Measurements from ENCODE around the gene CKMT1A. TPM values are rescaled to one million over a fixed set of nuclear protein-coding genes. Genes with fewer than 3 reads are reported as not detected.

The CKMT1A gene
- total RNA-seq (2022; extraction: Qiagen RNA extraction) = 1.7 to 2.8 TPM (median 2.7 TPM) in 5 replicates

DNA sequence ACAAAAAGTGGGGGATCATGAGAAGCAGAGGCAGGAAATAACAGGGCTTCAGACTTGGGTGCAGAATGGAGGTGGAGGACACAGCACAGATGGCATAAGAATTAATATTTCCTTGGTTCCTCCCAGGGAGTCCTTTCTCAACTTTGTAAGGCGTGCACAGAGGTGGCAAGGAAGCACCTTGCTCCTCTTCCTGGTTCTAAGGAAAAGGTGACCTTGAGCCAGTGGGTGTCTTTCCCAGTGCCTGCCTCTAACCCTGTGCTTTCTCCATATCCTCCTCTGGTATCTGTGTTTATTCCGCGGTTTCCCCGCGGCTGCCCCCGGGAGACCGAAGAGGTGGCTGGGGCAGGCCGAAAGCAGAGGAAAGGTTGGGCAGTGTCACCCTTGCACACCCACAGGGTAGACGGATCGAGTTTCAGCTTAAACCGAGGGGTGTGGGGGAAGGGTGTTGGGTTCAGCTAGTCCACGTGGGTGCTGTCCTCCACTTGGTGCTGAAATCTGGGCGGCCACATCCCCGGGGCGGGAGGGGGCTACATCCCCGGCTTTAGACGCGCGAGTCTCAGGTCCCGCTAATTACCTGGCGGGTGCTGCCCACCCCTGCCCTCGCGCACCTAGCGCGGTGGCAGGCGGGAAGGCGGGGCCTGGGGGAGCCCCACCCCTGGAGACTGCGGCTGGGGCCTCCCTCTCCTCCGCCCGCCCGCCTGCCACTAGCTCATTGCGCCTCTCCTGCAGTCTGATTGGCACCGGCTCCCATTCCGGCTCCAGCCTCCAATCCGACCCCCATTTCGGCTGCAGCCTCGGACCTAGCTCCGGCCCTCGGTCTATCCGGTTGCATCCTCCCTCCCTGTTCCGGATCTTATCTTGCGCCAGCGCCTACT is at the start of gene CKMT1A:
TSS of gene CKMT1A (plus strand) at position 712 of the 875 bp plus-strand sequence. CDS start 192 bp downstream, outside the sequence.

DNA sequence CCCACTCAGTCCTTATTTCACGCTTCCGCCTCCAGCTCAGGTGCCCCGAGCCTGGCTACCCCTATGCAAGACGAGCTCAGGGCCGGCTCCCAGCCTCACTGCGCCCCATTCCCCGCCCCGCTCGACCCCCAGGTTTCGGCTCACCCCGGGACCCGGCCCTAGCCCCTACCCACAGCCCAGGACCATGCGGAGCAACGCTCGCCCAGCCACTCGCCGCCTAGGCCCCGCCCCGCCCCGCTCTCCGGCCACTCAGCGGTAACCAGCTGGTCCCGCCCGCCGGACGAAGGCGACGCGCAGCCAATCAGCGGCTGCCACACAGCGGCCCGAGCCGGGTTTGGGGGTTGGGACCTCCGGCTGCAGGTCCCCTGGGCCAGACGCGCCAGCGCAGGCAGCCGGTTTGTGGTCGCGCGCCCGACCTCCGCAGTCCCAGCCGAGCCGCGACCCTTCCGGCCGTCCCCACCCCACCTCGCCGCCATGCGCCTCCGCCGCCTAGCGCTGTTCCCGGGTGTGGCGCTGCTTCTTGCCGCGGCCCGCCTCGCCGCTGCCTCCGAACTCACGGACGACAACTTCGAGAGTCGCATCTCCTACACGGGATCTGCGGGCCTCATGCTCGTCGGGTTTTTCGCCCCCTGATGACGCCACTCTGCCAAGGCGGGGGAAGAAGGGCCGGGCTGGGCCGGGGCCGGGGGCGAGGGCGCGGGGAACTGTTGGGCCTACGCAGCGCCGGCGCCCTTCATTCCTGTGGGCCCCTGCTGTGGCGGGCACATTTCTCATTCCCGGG is 44.8 kb upstream of the CKMT1A start, which contains the start of gene CATSPER2:
TSS of gene CATSPER2 (minus strand) at position 196 of the 781 bp plus-strand sequence. CDS start 783 bp downstream, outside the sequence.

GRCh38 chr15:43746245-43746902 is 52.7 kb downstream of the CKMT1A start, which contains the start of gene PDIA3:
Gene PDIA3 (plus strand): TSS chr15:43746438. CDS start chr15:43746540, 102 bp downstream.

Other genes with a start within 250 kb of the CKMT1A start
- gene TP53BP1, start 200.7 kb upstream of the CKMT1A start, total RNA-seq (2022; extraction: Qiagen RNA extraction) = 13.6 to 22.8 TPM (median 16.9 TPM) in 5 replicates
- gene MAP1A, start 176.3 kb upstream of the CKMT1A start, total RNA-seq (2022; extraction: Qiagen RNA extraction) = 0.50 to 0.76 TPM (median 0.60 TPM) in 5 replicates
- gene PPIP5K1, start 103.7 kb upstream of the CKMT1A start, total RNA-seq (2022; extraction: Qiagen RNA extraction) = 3.8 to 6.9 TPM (median 5.8 TPM) in 5 replicates
- gene CKMT1B, start 99.8 kb upstream of the CKMT1A start, total RNA-seq (2022; extraction: Qiagen RNA extraction) = 1.9 to 6.3 TPM (median 3.7 TPM) in 5 replicates
- gene STRC, start 75.1 kb upstream of the CKMT1A start, total RNA-seq (2022; extraction: Qiagen RNA extraction) = 0.08 to 0.16 TPM (median 0.11 TPM) in 4 of 5 replicates, not detected in the other
- 0.40 to 1.3 TPM (median 0.68 TPM) in 5 replicates for gene CATSPER2, start 45.0 kb upstream of the CKMT1A start, total RNA-seq (2022; extraction: Qiagen RNA extraction)
- gene PDIA3, start 52.6 kb downstream of the CKMT1A start, total RNA-seq (2022; extraction: Qiagen RNA extraction) = 262 to 365 TPM (median 343 TPM) in 5 replicates
- gene ELL3, start 83.1 kb downstream of the CKMT1A start, total RNA-seq (2022; extraction: Qiagen RNA extraction) = 0.82 to 2.2 TPM (median 1.2 TPM) in 5 replicates
- gene SERF2, start 98.5 kb downstream of the CKMT1A start, total RNA-seq (2022; extraction: Qiagen RNA extraction) = 380 to 723 TPM (median 669 TPM) in 5 replicates
- gene SERINC4, start 106.4 kb downstream of the CKMT1A start, total RNA-seq (2022; extraction: Qiagen RNA extraction) = 0.06 to 0.28 TPM (median 0.08 TPM) in 5 replicates
- gene HYPK, start 106.7 kb downstream of the CKMT1A start, total RNA-seq (2022; extraction: Qiagen RNA extraction) = 3.3 to 7.2 TPM (median 4.3 TPM) in 5 replicates
- 23.7 to 32.4 TPM (median 25.8 TPM) in 5 replicates for gene MFAP1, start 130.8 kb downstream of the CKMT1A start, total RNA-seq (2022; extraction: Qiagen RNA extraction)
- 11.3 to 15.4 TPM (median 12.2 TPM) in 5 replicates for gene WDR76, start 133.1 kb downstream of the CKMT1A start, total RNA-seq (2022; extraction: Qiagen RNA extraction)

Measured in A549 treated with Hydrocortisone at 1 μM for 4 hours (cell line).